Parathyroid adenoma (tissue), 2 donors: Measurements from ENCODE around the gene STK24.

Experiments used
- H2AFZ ChIP-seq: fragments of 300-600 bp; sonication (generic); one replicate; pipeline ENCODE4 v1.7.0; 2017; ENCODE audit warnings: antibody characterized with exemption, mild to moderate bottlenecking
- H3K27ac ChIP-seq: fragments of 300-600 bp; sonication (generic); one replicate; pipeline ENCODE4 v1.7.0; 2017
- H3K27me3 ChIP-seq: fragments of 300-600 bp; sonication (generic); one replicate; pipeline ENCODE4 v1.7.0; 2017; ENCODE audit warnings: low read length; ENCODE audit not compliant: control insufficient read depth, insufficient read depth
- H3K36me3 ChIP-seq: fragments of 300-600 bp; sonication (generic); one replicate; pipeline ENCODE4 v1.7.0; 2017; ENCODE audit warnings: low read length; ENCODE audit not compliant: control insufficient read depth, insufficient read depth
- H3K4me1 ChIP-seq: fragments of 300-600 bp; sonication (generic); one replicate; pipeline ENCODE4 v1.7.0; 2017; ENCODE audit warnings: control low read depth
- H3K4me2 ChIP-seq: fragments of 300-600 bp; sonication (generic); one replicate; pipeline ENCODE4 v1.7.0; 2017; ENCODE audit warnings: low read length
- H3K4me3 ChIP-seq: fragments of 300-600 bp; sonication (generic); one replicate; pipeline ENCODE4 v1.7.0; 2017; ENCODE audit warnings: low read depth, low read length
- H3K79me2 ChIP-seq: fragments of 300-600 bp; sonication (generic); one replicate; pipeline ENCODE4 v1.7.0; 2017; ENCODE audit warnings: control low read depth
- H3K9ac ChIP-seq: fragments of 300-600 bp; sonication (generic); one replicate; pipeline ENCODE4 v1.7.0; 2017; ENCODE audit warnings: mild to moderate bottlenecking
- H3K9me3 ChIP-seq: fragments of 300-600 bp; sonication (generic); one replicate; pipeline ENCODE4 v1.7.0; 2017; ENCODE audit warnings: low read length; ENCODE audit not compliant: control insufficient read depth
- TF ChIP-seq, protein P1 (sequence below): fragments of 300-600 bp; sonication (generic); IDR thresholded peaks from one replicate; pipeline ENCODE4 v1.7.0; 2017; ENCODE audit warnings: antibody characterized with exemption, mild to moderate bottlenecking
- donor health status: primary hyperparathyroidism.

STK24 gene

DNA sequence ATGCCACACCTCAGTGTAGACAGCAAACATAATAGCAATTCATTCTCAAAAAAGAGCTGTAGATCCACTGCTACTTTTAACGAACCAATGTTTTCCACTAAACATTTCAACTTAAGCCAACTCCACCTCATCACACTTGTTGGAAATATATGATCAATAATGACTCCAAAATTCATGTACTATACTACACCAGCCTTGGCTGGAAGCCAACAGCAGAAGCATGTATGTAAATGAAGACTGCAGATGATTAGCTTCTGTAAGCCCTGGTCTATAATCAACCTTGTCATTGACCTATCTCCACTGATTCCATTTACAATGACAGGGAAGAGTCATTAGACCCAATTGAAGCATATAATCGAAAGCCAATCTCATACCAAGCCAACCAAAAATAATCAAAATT, 71.7 kb downstream of the STK24 start:
- H3K9me3 ChIP-seq = no peaks in the 10 kb centered on the region
- H3K4me1 ChIP-seq = peaks cover 24% of the 10 kb centered on the region

DNA sequence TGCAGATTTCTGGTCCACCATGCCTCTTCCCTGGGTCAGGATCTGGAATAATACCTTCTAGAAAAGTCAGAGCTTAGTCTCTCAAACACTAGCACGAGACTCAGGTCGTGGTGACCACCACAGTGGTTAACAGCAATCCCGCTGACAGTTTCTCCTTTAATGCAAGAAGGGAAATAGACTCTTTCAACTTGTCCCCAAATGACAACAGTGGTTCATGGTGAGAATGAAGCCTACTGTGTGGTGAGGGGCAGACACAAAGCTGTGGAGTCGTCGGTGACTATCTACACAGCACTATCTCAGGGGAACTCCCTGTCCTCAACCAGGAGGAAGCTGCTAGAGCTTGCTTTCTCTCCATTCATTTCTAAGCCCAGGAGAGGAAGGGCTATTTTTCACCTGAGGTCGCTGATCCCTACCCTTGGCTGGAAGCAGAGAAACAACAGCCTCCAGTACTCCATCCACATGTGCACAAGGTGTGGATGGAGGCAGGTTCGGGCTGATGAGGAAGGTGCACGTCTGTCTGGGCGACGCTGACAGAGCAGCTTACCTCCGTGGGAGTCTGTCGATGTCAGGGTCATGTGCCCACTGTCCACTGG, 72.4 kb downstream of the STK24 start:
- TF ChIP-seq, protein P1, sequence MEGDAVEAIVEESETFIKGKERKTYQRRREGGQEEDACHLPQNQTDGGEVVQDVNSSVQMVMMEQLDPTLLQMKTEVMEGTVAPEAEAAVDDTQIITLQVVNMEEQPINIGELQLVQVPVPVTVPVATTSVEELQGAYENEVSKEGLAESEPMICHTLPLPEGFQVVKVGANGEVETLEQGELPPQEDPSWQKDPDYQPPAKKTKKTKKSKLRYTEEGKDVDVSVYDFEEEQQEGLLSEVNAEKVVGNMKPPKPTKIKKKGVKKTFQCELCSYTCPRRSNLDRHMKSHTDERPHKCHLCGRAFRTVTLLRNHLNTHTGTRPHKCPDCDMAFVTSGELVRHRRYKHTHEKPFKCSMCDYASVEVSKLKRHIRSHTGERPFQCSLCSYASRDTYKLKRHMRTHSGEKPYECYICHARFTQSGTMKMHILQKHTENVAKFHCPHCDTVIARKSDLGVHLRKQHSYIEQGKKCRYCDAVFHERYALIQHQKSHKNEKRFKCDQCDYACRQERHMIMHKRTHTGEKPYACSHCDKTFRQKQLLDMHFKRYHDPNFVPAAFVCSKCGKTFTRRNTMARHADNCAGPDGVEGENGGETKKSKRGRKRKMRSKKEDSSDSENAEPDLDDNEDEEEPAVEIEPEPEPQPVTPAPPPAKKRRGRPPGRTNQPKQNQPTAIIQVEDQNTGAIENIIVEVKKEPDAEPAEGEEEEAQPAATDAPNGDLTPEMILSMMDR = no peak
- H3K27me3 ChIP-seq = no peaks in the 10 kb centered on the region
- H3K9ac ChIP-seq = no peak overlapping the region

More for the DNA sequence above, 71.7 kb downstream of the STK24 start:
- no peaks in the 10 kb centered on the region for H3K36me3 ChIP-seq
- H3K27ac ChIP-seq = no peak overlapping the region
- H3K79me2 ChIP-seq = peaks cover 14% of the 10 kb centered on the region
- no peak overlapping the region for H3K4me3 ChIP-seq
- H2AFZ ChIP-seq = no peak overlapping the region
- TF ChIP-seq, protein P1 = no peak
- no peak overlapping the region for H3K4me2 ChIP-seq
- H3K27me3 ChIP-seq = no peaks in the 10 kb centered on the region
- no peak overlapping the region for H3K9ac ChIP-seq

DNA sequence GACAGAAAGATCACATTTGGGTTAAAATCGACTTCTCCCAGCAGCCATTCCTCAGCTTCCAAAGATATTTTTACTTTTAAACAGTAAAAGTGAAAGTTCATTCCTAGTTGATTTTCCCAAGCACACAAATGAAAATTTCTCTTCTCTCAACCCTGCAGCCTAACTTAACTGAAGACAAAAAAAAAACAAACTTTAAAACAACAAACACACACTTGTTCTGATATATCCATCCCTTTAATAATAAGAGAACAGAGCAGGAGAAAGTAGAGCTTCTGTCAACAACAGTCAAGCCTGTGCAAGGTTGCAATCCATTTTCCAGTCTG, 72.9 kb downstream of the STK24 start:
- Histone ChIP-seq H3K4me3 (no peak overlapping the region), H3K4me2 (no peak overlapping the region), H3K27ac (no peak overlapping the region), H3K27me3 (no peaks in the 10 kb centered on the region), H3K36me3 (no peaks in the 10 kb centered on the region), H3K9ac (no peak overlapping the region), H3K4me1 (peaks cover 20% of the 10 kb centered on the region), H2AFZ (no peak overlapping the region), H3K9me3 (no peaks in the 10 kb centered on the region), H3K79me2 (peaks cover 14% of the 10 kb centered on the region)
- TF ChIP-seq, protein P1 = no peak

More for the DNA sequence above, 72.4 kb downstream of the STK24 start:
- Histone ChIP-seq H3K27ac (no peak overlapping the region), H3K79me2 (peaks cover 11% of the 10 kb centered on the region), H2AFZ (no peak overlapping the region), H3K9me3 (no peaks in the 10 kb centered on the region), H3K4me1 (peaks cover 24% of the 10 kb centered on the region), H3K4me3 (no peak overlapping the region), H3K4me2 (no peak overlapping the region), H3K36me3 (no peaks in the 10 kb centered on the region)

DNA sequence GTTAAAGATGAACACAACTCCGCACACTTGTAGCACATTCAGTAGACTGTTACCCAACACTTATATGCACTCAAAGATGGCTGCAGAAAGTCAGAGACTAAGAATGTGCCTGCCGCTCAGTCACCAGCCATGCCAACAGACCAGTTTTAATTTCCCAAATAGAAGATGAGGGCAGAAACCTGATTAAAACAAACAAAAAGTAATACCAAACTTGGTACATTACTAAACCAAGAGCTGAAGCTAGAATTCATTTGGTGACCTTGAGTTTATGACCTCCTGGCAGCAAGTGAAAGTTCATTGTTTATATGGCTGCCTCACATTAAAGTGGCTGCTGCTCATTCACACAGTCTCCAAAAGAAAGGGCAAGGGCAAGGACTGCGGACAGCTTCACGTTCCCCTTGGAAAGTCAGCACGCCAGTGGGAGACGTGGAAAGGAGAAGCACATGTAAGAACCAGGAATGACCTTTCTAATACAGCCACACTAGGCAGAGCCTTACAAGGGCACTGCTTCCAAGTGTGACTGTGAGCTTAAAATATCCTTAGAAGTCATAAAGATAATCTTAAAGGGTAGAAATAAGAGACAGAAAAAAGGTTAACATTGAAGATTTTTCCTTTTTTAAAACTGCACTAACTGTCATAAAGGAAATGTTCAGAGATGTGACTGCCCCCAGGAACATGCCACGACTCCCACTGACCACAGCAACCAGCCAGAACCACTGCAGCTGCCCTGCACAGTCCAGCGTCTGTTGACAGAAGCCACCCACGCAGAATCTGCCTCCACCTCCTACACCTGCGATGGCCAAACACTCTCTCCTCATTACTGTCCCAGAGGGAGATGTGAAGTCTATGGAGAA, 73.5 kb downstream of the STK24 start:
- no peaks in the 10 kb centered on the region for H3K27me3 ChIP-seq
- H2AFZ ChIP-seq = no peak overlapping the region
- no peak overlapping the region for H3K4me2 ChIP-seq
- H3K4me3 ChIP-seq = no peak overlapping the region
- peaks cover 19% of the 10 kb centered on the region for H3K79me2 ChIP-seq
- H3K36me3 ChIP-seq = no peaks in the 10 kb centered on the region
- peaks cover 20% of the 10 kb centered on the region for H3K4me1 ChIP-seq
- no peaks in the 10 kb centered on the region for H3K9me3 ChIP-seq
- H3K9ac ChIP-seq = no peak overlapping the region
- H3K27ac ChIP-seq = no peak overlapping the region
- TF ChIP-seq, protein P1 = no peak
